ENCODE measurements around the gene PDZD2.

PDZD2 gene

GRCh38 chr5:31888564-31888963 is 249.6 kb downstream of the PDZD2 start:
- no peak for DNase-seq

DNA sequence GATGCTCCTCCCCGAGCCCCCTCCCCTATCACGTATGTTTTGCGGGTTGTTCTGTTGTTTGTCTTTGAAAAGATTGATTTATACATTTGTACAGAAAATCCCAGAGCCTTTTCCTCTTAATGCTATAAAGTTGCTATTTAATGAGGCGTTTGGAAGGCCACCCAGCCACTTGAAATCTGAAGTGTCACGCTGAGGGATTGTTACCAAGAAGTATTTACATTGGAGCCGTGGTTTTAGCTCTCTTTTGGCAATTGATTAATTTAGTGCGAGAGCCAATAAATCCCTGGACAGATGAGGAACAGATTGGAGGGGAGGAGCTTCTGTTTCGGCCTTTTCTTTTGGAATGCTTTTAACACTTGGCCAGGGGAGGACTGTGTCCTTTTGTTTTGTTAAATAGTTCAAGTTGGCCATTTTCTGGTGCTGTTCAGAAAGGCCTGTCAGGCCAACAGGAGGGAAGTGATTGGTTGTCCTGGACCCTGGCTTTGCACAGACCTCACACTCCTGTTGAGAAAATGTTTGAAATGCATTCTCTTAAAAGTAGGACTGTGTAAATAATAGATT is 250.2 kb downstream of the PDZD2 start:
- no peak for DNase-seq

DNA sequence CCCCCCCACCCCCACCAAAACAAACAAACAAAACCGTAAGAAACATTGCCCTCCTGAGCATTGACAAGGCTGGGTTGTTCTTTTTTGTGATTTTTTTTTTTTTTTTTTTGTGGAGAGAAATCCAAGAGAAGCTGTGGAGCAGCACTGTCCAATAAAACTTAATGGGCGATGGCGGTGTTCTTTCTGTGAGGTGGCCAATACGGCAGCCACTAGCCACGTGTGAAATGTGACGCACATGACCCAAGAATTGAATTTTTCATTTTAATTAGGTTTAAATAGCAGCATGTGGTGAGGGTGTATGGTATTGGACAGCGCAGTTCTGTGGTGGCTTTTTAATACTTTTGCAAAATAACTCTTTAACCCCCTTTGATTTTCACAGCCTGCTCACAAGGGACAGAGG is 251.1 kb downstream of the PDZD2 start:
- no peak for DNase-seq

DNA sequence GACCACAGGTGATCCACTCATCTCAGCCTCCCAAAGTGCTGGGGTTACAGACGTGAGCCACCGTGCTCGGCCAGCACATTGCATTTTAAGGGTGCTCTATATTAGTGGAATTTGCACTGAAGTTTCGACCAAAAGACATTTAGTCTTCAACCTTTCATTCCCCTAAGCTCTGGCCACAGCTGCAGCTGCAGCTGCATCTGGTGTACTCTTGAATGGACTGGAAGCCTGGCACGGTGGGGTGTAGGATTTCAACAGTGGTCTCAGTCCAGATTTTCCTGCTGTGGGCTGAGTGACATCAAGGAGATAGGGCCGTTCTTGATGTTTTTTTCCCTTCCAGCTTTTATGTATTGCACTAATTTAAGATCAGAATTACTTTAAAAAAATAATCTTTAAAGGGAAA is 255.2 kb downstream of the PDZD2 start:
- DNase-seq = no peak

GRCh38 chr5:31895199-31895820 is 256.4 kb downstream of the PDZD2 start:
- DNase-seq = no peak

DNA sequence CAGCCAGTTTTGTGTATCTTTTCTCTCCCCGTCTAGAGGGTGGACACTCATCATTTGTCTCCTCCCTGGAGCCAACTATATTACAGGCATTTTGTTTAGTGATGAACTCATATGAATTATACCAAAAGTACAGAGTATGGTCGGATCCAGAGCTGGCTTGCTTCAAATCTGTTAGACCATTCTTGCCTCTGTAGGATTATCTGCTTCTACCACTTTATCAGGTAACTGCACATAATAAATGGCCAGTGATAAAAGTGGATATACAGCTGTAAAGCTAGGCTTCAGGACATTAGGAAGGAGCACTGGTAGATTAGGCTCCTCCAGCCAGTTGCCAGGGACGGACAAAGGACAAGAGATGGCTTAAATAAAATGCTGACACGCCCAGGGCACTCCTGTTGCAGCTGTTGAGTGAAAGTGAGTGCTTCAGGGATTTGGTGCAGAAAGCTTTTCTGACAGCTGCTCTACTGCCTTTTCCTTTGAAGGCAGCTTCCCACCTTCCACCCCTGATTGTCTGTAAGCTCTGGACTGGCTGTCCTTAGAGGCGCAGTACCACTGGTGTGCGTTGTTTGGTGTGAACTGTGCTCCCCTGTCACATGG is 259.2 kb downstream of the PDZD2 start:
- DNase-seq = no peak

GRCh38 chr5:31900296-31900865 is 261.4 kb downstream of the PDZD2 start:
- no peak for DNase-seq

DNA sequence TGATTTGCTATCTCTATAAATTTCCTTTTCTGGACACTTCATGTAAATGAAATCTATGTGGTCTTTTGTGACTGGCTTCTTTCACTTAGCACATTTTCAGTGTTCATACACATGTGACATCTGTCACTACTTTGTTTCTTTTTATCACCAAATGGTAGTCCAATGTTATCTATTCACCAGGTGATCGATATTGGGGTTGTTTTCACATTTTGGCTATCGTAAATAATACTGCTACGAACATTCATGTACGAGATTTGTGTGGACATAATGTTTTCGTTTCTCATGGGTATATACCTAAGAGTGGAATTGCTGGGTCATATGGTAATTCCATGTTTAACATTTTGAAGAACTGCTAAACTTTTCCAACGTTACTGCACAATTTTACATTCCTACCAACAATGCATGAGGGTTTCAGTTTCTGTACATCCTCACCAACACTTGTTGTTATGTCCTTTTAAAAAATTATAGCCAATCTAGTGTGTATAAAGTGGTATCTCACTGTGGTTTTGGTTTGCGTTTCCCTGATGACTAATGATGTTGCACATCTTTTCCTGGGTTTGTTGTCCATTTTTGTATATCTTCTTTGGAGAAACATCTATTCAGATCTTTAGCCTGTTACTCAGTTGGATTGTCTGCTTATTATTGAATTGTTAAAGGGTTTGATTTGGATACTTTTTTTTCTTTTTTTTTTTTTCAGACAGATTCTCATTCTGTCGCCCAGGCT is 263.0 kb downstream of the PDZD2 start:
- DNase-seq = no peak

DNA sequence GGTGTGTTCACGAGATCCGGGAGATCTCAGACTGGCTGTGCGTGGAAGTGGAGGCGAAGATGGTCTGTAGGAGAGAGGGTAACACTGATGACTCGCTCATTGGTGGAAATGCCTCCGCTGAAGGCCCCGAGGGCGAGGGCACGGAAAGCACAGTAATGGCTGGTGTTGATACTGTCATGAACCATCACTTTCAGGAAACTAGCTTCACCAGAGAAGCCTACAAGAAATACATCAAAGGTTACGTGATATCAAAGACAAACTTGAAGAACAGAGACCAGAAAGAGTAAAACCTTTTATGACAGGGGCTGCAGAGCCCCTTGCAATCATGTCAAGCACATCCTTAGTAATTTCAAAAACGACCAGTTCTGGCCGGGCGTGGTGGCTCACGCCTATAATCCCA is 269.5 kb downstream of the PDZD2 start:
- DNase-seq = no peak

- DNase-seq = no peak
Observed at GRCh38 chr5:31909073-31909472, 270.1 kb downstream of the PDZD2 start.

- DNase-seq = no peak
Observed at GRCh38 chr5:31911291-31912265, 272.6 kb downstream of the PDZD2 start.

DNA sequence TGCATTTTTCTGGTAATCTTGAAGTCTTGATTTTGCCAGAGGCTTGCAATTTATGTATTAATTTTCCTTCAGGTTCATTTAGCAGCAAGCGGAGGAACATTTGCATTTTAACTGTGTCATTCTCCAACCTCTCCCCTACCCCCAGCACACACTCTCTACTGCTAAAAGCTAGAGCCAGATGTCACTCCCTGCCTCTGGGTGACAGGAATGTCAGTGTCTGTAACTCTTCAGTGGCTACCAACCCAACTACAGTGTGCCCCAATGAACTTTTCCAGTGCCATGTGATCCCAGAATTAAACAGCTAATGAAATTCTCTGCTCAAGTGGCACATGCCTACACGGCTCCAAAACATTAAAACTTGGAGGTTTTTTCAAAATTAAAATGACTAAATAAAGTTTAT is 274.9 kb downstream of the PDZD2 start:
- DNase-seq = no peak

GRCh38 chr5:31916327-31916726 is 277.4 kb downstream of the PDZD2 start:
- no peak for DNase-seq

DNA sequence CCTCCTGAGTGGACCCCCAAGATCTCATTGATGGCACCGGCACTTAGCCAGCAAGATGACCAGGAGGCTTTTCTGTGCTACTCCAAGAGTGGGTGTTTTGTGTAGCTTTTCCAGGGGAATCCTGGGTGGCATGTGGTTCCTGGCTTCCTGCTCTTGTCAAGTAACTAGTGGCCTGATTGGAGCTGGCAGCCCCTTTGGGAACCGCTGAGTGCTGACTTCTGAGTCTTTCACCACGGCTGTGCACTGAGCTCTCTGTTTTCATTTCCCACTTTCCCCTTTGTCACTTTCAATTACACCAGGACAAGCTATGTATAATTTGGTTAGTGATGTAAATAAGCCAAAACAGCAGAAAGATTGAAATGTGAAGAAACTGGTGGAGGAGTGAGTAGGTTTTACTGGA is 279.8 kb downstream of the PDZD2 start:
- DNase-seq = no peak

- no peak for DNase-seq
Observed at GRCh38 chr5:31921852-31922305, 282.9 kb downstream of the PDZD2 start.

DNA sequence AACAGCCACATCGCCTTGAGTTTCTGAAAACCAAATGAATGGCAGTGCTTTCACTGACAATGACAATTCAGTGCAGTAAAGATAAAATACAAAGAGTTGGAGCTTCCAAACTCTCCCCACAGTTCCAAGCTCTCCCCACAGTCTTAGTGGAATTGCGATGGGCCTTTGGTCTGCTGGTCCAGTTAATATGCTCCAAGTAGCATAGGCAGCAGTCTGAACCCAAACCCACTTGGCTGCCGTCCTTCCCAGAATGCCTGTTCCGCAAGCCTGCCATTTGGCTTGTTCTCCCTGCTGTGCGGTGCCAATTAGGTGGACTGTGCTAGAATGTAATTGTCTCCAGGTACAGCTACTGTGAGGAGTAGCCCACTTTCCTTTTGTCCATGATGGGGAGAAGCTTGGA is 285.1 kb downstream of the PDZD2 start:
- no peak for DNase-seq

DNA sequence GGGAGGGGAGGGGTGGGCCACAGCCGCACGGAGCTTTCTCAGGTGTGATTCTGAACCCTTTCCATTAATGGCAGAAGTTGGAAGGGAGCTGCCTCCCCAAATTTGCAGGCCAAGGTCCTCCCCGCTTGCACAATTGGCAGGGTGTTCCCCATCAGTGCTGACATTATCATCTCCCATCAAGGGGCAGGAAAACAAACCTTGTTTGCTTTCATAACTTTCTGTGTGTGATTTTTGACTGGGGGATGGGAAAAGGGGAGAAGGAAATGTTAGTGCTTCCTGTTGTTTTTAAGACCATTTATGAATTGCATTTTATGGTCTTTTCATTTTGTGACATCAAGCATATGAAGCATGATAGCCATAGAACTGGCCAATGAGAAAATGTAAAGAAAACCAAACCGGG is 292.9 kb downstream of the PDZD2 start:
- no peak for DNase-seq

GRCh38 chr5:31934156-31934555 is 295.2 kb downstream of the PDZD2 start:
- DNase-seq = no peak

- no peak for DNase-seq
Observed at GRCh38 chr5:31935496-31936369, 296.8 kb downstream of the PDZD2 start.

GRCh38 chr5:31936683-31937082 is 297.8 kb downstream of the PDZD2 start:
- DNase-seq = no peak

DNA sequence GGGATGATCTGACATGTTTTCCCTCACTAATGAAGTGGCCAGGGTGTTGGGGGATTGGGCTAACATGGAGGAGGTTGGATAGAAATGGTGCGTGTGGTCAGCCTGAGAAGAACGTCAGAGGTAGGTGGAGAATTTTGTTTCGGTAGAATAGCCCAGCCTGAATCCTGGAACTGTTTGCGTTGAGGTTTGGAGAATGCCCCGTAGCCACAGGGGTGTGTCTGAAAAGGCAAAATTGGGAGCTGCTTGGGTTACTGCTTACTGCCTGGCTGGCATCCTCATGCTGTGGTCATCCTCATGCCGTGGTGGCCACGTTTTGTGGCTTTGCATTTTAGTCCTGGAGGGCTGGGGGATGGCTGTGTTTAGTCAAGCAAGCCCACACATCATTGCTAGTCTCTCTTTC is 298.3 kb downstream of the PDZD2 start:
- no peak for DNase-seq
